A673 (cell line): ENCODE data around the gene RNF44. TPM values are rescaled to one million over a fixed set of nuclear protein-coding genes. Genes with fewer than 3 reads are reported as not detected.

Source experiments
- BruUV-seq: library from RNA; stranded (reverse); fragments of 400-500 nt; replicated peaks from 2 replicates; lab custom pipeline; 2021; lab: Mats Ljungman, UMichigan
- CTCF ChIA-PET: fragments of 300-600 bp; sonication (Branson Sonifier 250); formaldehyde crosslinking; loops from one replicate; lab custom pipeline; 2022; ENCODE audit warnings: antibody characterized with exemption; lab: Charles Lee
- POLR2A ChIA-PET: fragments of 300-600 bp; sonication (Branson Sonifier 250); formaldehyde crosslinking; loops from one replicate; lab custom pipeline; 2022; ENCODE audit warnings: antibody characterized with exemption; ENCODE audit not compliant: low non-redundant PET; lab: Charles Lee
- DNase-seq: peaks from one replicate; pipeline ENCODE4 v3.0.0-alpha.2; 2015; ENCODE audit warnings: low spot score
- H3K27ac ChIP-seq: fragments of 200-600 bp; sonication (generic); 2 replicates; pipeline ENCODE4 v1.5.1; 2016; ENCODE audit warnings: mixed run types, low read depth, mild to moderate bottlenecking, mixed read lengths, antibody characterized with exemption, low read length; ENCODE audit not compliant: poor library complexity, severe bottlenecking
- H3K27me3 ChIP-seq: fragments of 200-600 bp; sonication (generic); replicated peaks from 2 replicates; pipeline ENCODE4 v1.6.1; 2017; ENCODE audit warnings: mixed run types, low read depth, mild to moderate bottlenecking, mixed read lengths, antibody characterized with exemption, low read length; ENCODE audit not compliant: insufficient read depth, poor library complexity
- H3K36me3 ChIP-seq: fragments of 200-600 bp; sonication (generic); 2 replicates; pipeline ENCODE4 v1.6.1; 2016; ENCODE audit warnings: mixed run types, mild to moderate bottlenecking, mixed read lengths, antibody characterized with exemption, low read length; ENCODE audit not compliant: insufficient read depth, poor library complexity, severe bottlenecking
- H3K4me1 ChIP-seq: fragments of 200-600 bp; sonication (generic); 2 replicates; pipeline ENCODE4 v1.6.1; 2017; ENCODE audit warnings: mixed run types, mild to moderate bottlenecking, mixed read lengths, antibody characterized with exemption, low read length; ENCODE audit not compliant: insufficient read depth, poor library complexity, severe bottlenecking
- H3K4me3 ChIP-seq: fragments of 200-600 bp; sonication (generic); 2 replicates; pipeline ENCODE4 v1.5.1; 2016; ENCODE audit warnings: low read depth, mixed run types, mild to moderate bottlenecking, mixed read lengths, low read length; ENCODE audit not compliant: poor library complexity, severe bottlenecking
- H3K9me3 ChIP-seq: fragments of 200-600 bp; sonication (generic); 2 replicates; pipeline ENCODE4 v1.6.1; 2016; ENCODE audit warnings: mixed run types, low read depth, mild to moderate bottlenecking, mixed read lengths, antibody characterized with exemption, low read length; ENCODE audit not compliant: poor library complexity, severe bottlenecking
- CTCF ChIP-seq: fragments of 300-800, 200-600 bp; sonication (generic); conservative IDR thresholded peaks from 2 replicates; pipeline ENCODE4 v1.5.1; 2017; ENCODE audit warnings: low read depth, mild to moderate bottlenecking, antibody characterized with exemption, low read length, moderate library complexity, mixed read lengths
- EZH2 ChIP-seq: fragments of 200-600 bp; sonication (generic); IDR thresholded peaks from 2 replicates; pipeline ENCODE4 v1.6.1; 2017; ENCODE audit warnings: borderline replicate concordance, low read depth, mild to moderate bottlenecking, mixed read lengths, antibody characterized with exemption, low read length; ENCODE audit not compliant: poor library complexity, severe bottlenecking
- intact Hi-C: fragments of 100-400 bp; cut with micrococcal nuclease; formaldehyde crosslinking; loops from one replicate; pipeline ENCODE4 v1.10.0; 2022; ENCODE audit not compliant: unreplicated experiment
- total RNA-seq: library from RNA; stranded (reverse); gene quantifications from 2 replicates; pipeline ENCODE4 v1.2.3, GENCODE V29; 2021

Gene RNF44
- total RNA-seq, 1 experiment from 2014 or later = 92.8 TPM

GRCh38 chr5:176575488-176576422, 38.6 kb upstream of the RNF44 start:
- ChIA-PET CTCF (no interaction called here), POLR2A (no interaction called here)
- H3K4me3 ChIP-seq = no peak overlapping the region
- no peak for TF ChIP-seq EZH2
- TF ChIP-seq CTCF = no peak
- H3K36me3 ChIP-seq = no peaks in the 10 kb centered on the region
- no TSS peak for BruUV-seq
- no peaks in the 10 kb centered on the region for H3K4me1 ChIP-seq
- DNase-seq = no peak
- H3K9me3 ChIP-seq = no peaks in the 10 kb centered on the region
- H3K27ac ChIP-seq = no peak overlapping the region
- no peaks in the 10 kb centered on the region for H3K27me3 ChIP-seq
- intact Hi-C loops = loop anchor here (10.0 kb wide), 1 partner anchor 379 kb away; no protein-coding TSS in a partner anchor

GRCh38 chr5:176575066-176575465, 37.9 kb upstream of the RNF44 start:
- Histone ChIP-seq H3K4me3 (no peak overlapping the region), H3K36me3 (no peaks in the 10 kb centered on the region), H3K4me1 (no peaks in the 10 kb centered on the region), H3K9me3 (no peaks in the 10 kb centered on the region), H3K27ac (no peak overlapping the region), H3K27me3 (no peaks in the 10 kb centered on the region)
- BruUV-seq = no TSS peak
- TF ChIP-seq EZH2 (no peak), CTCF (no peak)
- ChIA-PET POLR2A (no interaction called here), CTCF (no interaction called here)
- no peak for DNase-seq
- intact Hi-C loops = loop anchor here (10.0 kb wide), 1 partner anchor 380 kb away; no protein-coding TSS in a partner anchor

- CTCF ChIA-PET = no interaction called here
- no peak overlapping the region for H3K4me3 ChIP-seq
- no peaks in the 10 kb centered on the region for H3K9me3 ChIP-seq
- POLR2A ChIA-PET = no interaction called here
- H3K4me1 ChIP-seq = no peaks in the 10 kb centered on the region
- BruUV-seq = no TSS peak
- no peak for DNase-seq
- no peaks in the 10 kb centered on the region for H3K36me3 ChIP-seq
- H3K27me3 ChIP-seq = no peaks in the 10 kb centered on the region
- intact Hi-C loops = loop anchor here (5.0 to 10.0 kb wide), 3 partner anchors 43 to 381 kb away; partner anchors contain the start of gene CLTB
- no peak overlapping the region for H3K27ac ChIP-seq
- TF ChIP-seq CTCF (no peak), EZH2 (no peak)
Observed at GRCh38 chr5:176574297-176574591, 37.0 kb upstream of the RNF44 start.
